Smooth muscle cell (in vitro differentiated cells): ENCODE data around the gene CDH5. TPM values are rescaled to one million over a fixed set of nuclear protein-coding genes. Genes with fewer than 3 reads are reported as not detected.

Experiments
- DNase-seq: peaks from one replicate; lab custom pipeline; 2025; ENCODE audit not compliant: unreplicated experiment; lab: John Stamatoyannopoulos, UW
- H2AFZ ChIP-seq: fragments of 200-600 bp; sonication (generic); 2 replicates; pipeline ENCODE4 v1.6.0; 2016; ENCODE audit warnings: antibody characterized with exemption, low read depth, mild to moderate bottlenecking
- H3F3A ChIP-seq: fragments of 200-600 bp; sonication (generic); 2 replicates; pipeline ENCODE4 v1.6.0; 2017; ENCODE audit warnings: antibody characterized with exemption, low read depth
- H3K27ac ChIP-seq: fragments of 200-600 bp; sonication (generic); 2 replicates; pipeline ENCODE4 v1.5.1; 2016; ENCODE audit warnings: low read depth, mild to moderate bottlenecking
- H3K27me3 ChIP-seq: fragments of 200-600 bp; sonication (generic); 2 replicates; pipeline ENCODE4 v1.6.1; 2016; ENCODE audit warnings: low read depth, mild to moderate bottlenecking
- H3K36me3 ChIP-seq: fragments of 200-600 bp; sonication (generic); 2 replicates; pipeline ENCODE4 v1.5.1; 2016; ENCODE audit warnings: low read depth
- H3K4me1 ChIP-seq: fragments of 200-600 bp; sonication (generic); 2 replicates; pipeline ENCODE4 v1.5.1; 2016; ENCODE audit warnings: low read depth
- H3K4me2 ChIP-seq: fragments of 200-600 bp; sonication (generic); 2 replicates; pipeline ENCODE4 v1.6.0; 2016; ENCODE audit warnings: mild to moderate bottlenecking
- H3K4me3 ChIP-seq: fragments of 200-600 bp; sonication (generic); 2 replicates; pipeline ENCODE4 v1.5.1; 2016; ENCODE audit warnings: mild to moderate bottlenecking
- H3K79me2 ChIP-seq: fragments of 200-600 bp; sonication (generic); 2 replicates; pipeline ENCODE4 v1.6.0; 2016; ENCODE audit warnings: low read depth, mild to moderate bottlenecking
- H3K9ac ChIP-seq: fragments of 200-600 bp; sonication (generic); 2 replicates; pipeline ENCODE4 v1.6.0; 2016; ENCODE audit warnings: low read depth
- H3K9me3 ChIP-seq: fragments of 200-600 bp; sonication (generic); replicated peaks from 2 replicates; pipeline ENCODE4 v1.5.1; 2016; ENCODE audit warnings: low read depth
- H4K20me1 ChIP-seq: fragments of 200-600 bp; sonication (generic); 2 replicates; pipeline ENCODE4 v1.6.0; 2016; ENCODE audit warnings: low read depth
- CTCF ChIP-seq: fragments of 200-600 bp; sonication (generic); IDR thresholded peaks from 2 replicates; pipeline ENCODE4 v1.5.1; 2017; ENCODE audit warnings: borderline replicate concordance, mild to moderate bottlenecking, antibody characterized with exemption; ENCODE audit not compliant: insufficient read depth, poor library complexity, severe bottlenecking
- WGBS: methylation state at CpG from one replicate; pipeline ENCODE4 v1.1.7; 2016; ENCODE audit warnings: low lambda C conversion rate; 5-methylcytosine and 5-hydroxymethylcytosine counted together
- polyA plus RNA-seq: library from polyadenylated mRNA; unstranded; fragments of >200 nt; fragmentation: Nextera tagmentation; extraction: Ambion mirVana; gene quantifications from 2 replicates; pipeline ENCODE4 v1.2.1, GENCODE V29; 2016
- total RNA-seq: library from RNA; depleted of rRNA; stranded (reverse); fragments of >200 nt; gene quantifications from 2 replicates; pipeline ENCODE4 v1.2.3, GENCODE V29; 2014

The CDH5 gene
- total RNA-seq (not detected in 2 replicates), polyA plus RNA-seq (not detected in 2 replicates)

- no peaks in the 10 kb centered on the region for H4K20me1 ChIP-seq
- H3K79me2 ChIP-seq = no peaks in the 10 kb centered on the region
- no peak for TF ChIP-seq CTCF
- no peak within 1 kb of the TSS for H3K27ac ChIP-seq
- H3K4me1 ChIP-seq = no peaks in the 10 kb centered on the region
- no peak within 1 kb of the TSS for H3K4me2 ChIP-seq
- WGBS = 90% methylated on average over 23 of the region's 25 CpGs
- H2AFZ ChIP-seq = no peak within 1 kb of the TSS
- no peak within 1 kb of the TSS for H3K4me3 ChIP-seq
- H3K9ac ChIP-seq = no peak within 1 kb of the TSS
- no peaks in the 10 kb centered on the region for H3K9me3 ChIP-seq
- DNase-seq = no peak
- H3F3A ChIP-seq = no peaks in the 10 kb centered on the region
- H3K27me3 ChIP-seq = peaks cover 7% of the 10 kb centered on the region
- no peaks in the 10 kb centered on the region for H3K36me3 ChIP-seq
Measured at GRCh38 chr16:66366433-66367299, at the start of gene CDH5. CDH5 (plus strand) TSS chr16:66366691; CDS start chr16:66379338, 12,647 bp downstream.

GRCh38 chr16:66318505-66318904, 48.0 kb upstream of the CDH5 start:
- DNase-seq = no peak
- H3K4me3 ChIP-seq = no peak overlapping the region

GRCh38 chr16:66320774-66321173, 45.7 kb upstream of the CDH5 start:
- no peak for TF ChIP-seq CTCF
- Histone ChIP-seq H2AFZ (no peak overlapping the region), H3F3A (no peaks in the 10 kb centered on the region), H3K36me3 (no peaks in the 10 kb centered on the region), H3K27ac (no peak overlapping the region), H3K9me3 (no peaks in the 10 kb centered on the region), H4K20me1 (no peaks in the 10 kb centered on the region), H3K79me2 (no peaks in the 10 kb centered on the region), H3K9ac (no peak overlapping the region), H3K27me3 (peaks cover 15% of the 10 kb centered on the region), H3K4me2 (no peak overlapping the region), H3K4me1 (no peaks in the 10 kb centered on the region), H3K4me3 (no peak overlapping the region)
- DNase-seq = no peak

More at GRCh38 chr16:66318505-66318904, 48.0 kb upstream of the CDH5 start:
- Histone ChIP-seq H3K36me3 (no peaks in the 10 kb centered on the region), H3K4me1 (no peaks in the 10 kb centered on the region), H2AFZ (no peak overlapping the region), H3K27ac (no peak overlapping the region), H4K20me1 (no peaks in the 10 kb centered on the region), H3K9me3 (no peaks in the 10 kb centered on the region), H3F3A (no peaks in the 10 kb centered on the region), H3K9ac (no peak overlapping the region), H3K27me3 (peaks cover 15% of the 10 kb centered on the region), H3K4me2 (no peak overlapping the region), H3K79me2 (no peaks in the 10 kb centered on the region)
- 90% methylated on average over 1 of the region's 1 CpG for WGBS
- no peak for TF ChIP-seq CTCF

- peaks cover 15% of the 10 kb centered on the region for H3K27me3 ChIP-seq
- H3K36me3 ChIP-seq = no peaks in the 10 kb centered on the region
- 82% methylated on average over 4 of the region's 4 CpGs for WGBS
- no peak overlapping the region for H3K4me3 ChIP-seq
- H3K27ac ChIP-seq = no peak overlapping the region
- H2AFZ ChIP-seq = no peak overlapping the region
- no peaks in the 10 kb centered on the region for H3K9me3 ChIP-seq
- H3F3A ChIP-seq = no peaks in the 10 kb centered on the region
- no peak overlapping the region for H3K4me2 ChIP-seq
- no peak for TF ChIP-seq CTCF
- no peaks in the 10 kb centered on the region for H3K79me2 ChIP-seq
- no peaks in the 10 kb centered on the region for H3K4me1 ChIP-seq
- no peak for DNase-seq
- no peaks in the 10 kb centered on the region for H4K20me1 ChIP-seq
- H3K9ac ChIP-seq = no peak overlapping the region
Measured at GRCh38 chr16:66322174-66322573, 44.3 kb upstream of the CDH5 start.
